Neuronal stem cell (in vitro differentiated cells): ENCODE measurements around the gene STARD8.
"Not testable (repeated sequence)": the region's sequence is repeated elsewhere in the genome, so short reads cannot be mapped to it uniquely, and the experiment has no call there.

Experiments
- DNase-seq: peaks from one replicate; pipeline ENCODE4 v3.0.0-alpha.2; 2013; ENCODE audit warnings: low spot score
- H2AFZ ChIP-seq: one replicate; pipeline ENCODE4 v1.6.1; 2013; ENCODE audit warnings: mild to moderate bottlenecking, low read length, inconsistent platforms
- H2AK5ac ChIP-seq: 2 replicates; pipeline ENCODE4 v1.6.1; 2013; ENCODE audit warnings: low read depth, mild to moderate bottlenecking, inconsistent platforms, low read length, moderate library complexity, mixed read lengths
- H2BK120ac ChIP-seq: 2 replicates; pipeline ENCODE4 v1.6.1; 2013; ENCODE audit warnings: low read depth, mild to moderate bottlenecking, inconsistent platforms, low read length, moderate library complexity, mixed read lengths
- H2BK12ac ChIP-seq: one replicate; pipeline ENCODE4 v1.6.1; 2013; ENCODE audit warnings: low read length, inconsistent platforms
- H2BK15ac ChIP-seq: 2 replicates; pipeline ENCODE4 v1.6.1; 2013; ENCODE audit warnings: mild to moderate bottlenecking, low read length, inconsistent platforms, mixed read lengths
- H2BK5ac ChIP-seq: one replicate; pipeline ENCODE4 v1.6.1; 2013; ENCODE audit warnings: inconsistent platforms, mild to moderate bottlenecking, low read length, moderate library complexity
- H3K14ac ChIP-seq: one replicate; pipeline ENCODE4 v1.6.1; 2013; ENCODE audit warnings: low read length, inconsistent platforms
- H3K18ac ChIP-seq: 2 replicates; pipeline ENCODE4 v1.6.1; 2013; ENCODE audit warnings: low read length, inconsistent platforms
- H3K23ac ChIP-seq: 2 replicates; pipeline ENCODE4 v1.6.1; 2013; ENCODE audit warnings: low read depth, mild to moderate bottlenecking, mixed read lengths, low read length, inconsistent platforms; ENCODE audit not compliant: poor library complexity
- H3K27ac ChIP-seq: replicated peaks from 3 replicates; pipeline ENCODE4 v1.5.1; 2013; ENCODE audit warnings: low read length, inconsistent platforms
- H3K27me3 ChIP-seq, 3 experiments: 2 replicates each; pipeline ENCODE4 v1.6.1; 2013; ENCODE audit warnings: low read length in 3 of 3, mild to moderate bottlenecking in 2 of 3, inconsistent platforms in 1 of 3, low read depth in 1 of 3, mixed read lengths in 1 of 3, moderate library complexity in 1 of 3; ENCODE audit not compliant: control insufficient read depth in 3 of 3, insufficient read depth in 3 of 3
- H3K36me3 ChIP-seq, 2 donors: replicated peaks in 1 of 2; 2 replicates each; pipeline ENCODE4 v1.6.1; 2013; ENCODE audit warnings: low read length in 2 of 2; ENCODE audit not compliant: control insufficient read depth in 2 of 2, insufficient read depth in 2 of 2
- H3K4ac ChIP-seq: 2 replicates; pipeline ENCODE4 v1.6.1; 2013; ENCODE audit warnings: inconsistent platforms, mild to moderate bottlenecking, low read length, moderate library complexity
- H3K4me1 ChIP-seq, 2 donors: 1 replicate in 1 of 2; 2 replicates in 1 of 2; pipeline ENCODE4 v1.6.1; 2013; ENCODE audit warnings: low read length in 2 of 2, low read depth in 1 of 2; ENCODE audit not compliant: control insufficient read depth in 2 of 2, insufficient read depth in 1 of 2
- H3K4me2 ChIP-seq: one replicate; pipeline ENCODE4 v1.6.1; 2013; ENCODE audit warnings: mild to moderate bottlenecking, low read length, inconsistent platforms; ENCODE audit not compliant: insufficient read depth, poor library complexity, severe bottlenecking
- H3K4me3 ChIP-seq, 2 donors: 2 replicates each; pipeline ENCODE4 v1.5.1; 2013; ENCODE audit warnings: low read length in 2 of 2, mild to moderate bottlenecking in 2 of 2, inconsistent platforms in 1 of 2, moderate library complexity in 1 of 2
- H3K79me1 ChIP-seq: one replicate; pipeline ENCODE4 v1.6.1; 2013; ENCODE audit warnings: low read depth, mild to moderate bottlenecking, inconsistent platforms, low read length, moderate library complexity
- H3K9ac ChIP-seq: one replicate; pipeline ENCODE4 v1.6.1; 2013; ENCODE audit warnings: mild to moderate bottlenecking, low read depth, low read length, inconsistent platforms; ENCODE audit not compliant: poor library complexity
- H3K9me3 ChIP-seq, 2 donors: replicated peaks in 1 of 2; 2 replicates each; pipeline versions ENCODE3 to v1.6.1; 2013; ENCODE audit warnings: low read length in 2 of 2, mild to moderate bottlenecking in 2 of 2, inconsistent platforms in 1 of 2, low read depth in 1 of 2, mixed read lengths in 1 of 2, moderate library complexity in 1 of 2; ENCODE audit not compliant: control insufficient read depth in 2 of 2, insufficient read depth in 1 of 2
- H4K8ac ChIP-seq: one replicate; pipeline ENCODE4 v1.6.1; 2013; ENCODE audit warnings: low read depth, mild to moderate bottlenecking, inconsistent platforms, low read length, moderate library complexity
- H4K91ac ChIP-seq: one replicate; pipeline ENCODE4 v1.6.1; 2013; ENCODE audit warnings: low read length, low read depth, mild to moderate bottlenecking, inconsistent platforms; ENCODE audit not compliant: poor library complexity
- WGBS, 2 donors: extraction: QIAGEN DNeasy Blood & Tissue Kit; methylation state at CpG; one replicate each; pipeline ENCODE4 v1.1.7; 2013; ENCODE audit warnings: missing lambda C conversion rate in 2 of 2, mixed read lengths in 1 of 2; ENCODE audit not compliant: insufficient read length in 2 of 2, insufficient replicate concordance in 1 of 2; ENCODE audit errors: extremely low coverage in 2 of 2; 5-methylcytosine and 5-hydroxymethylcytosine counted together

STARD8 gene

GRCh38 chrX:68735266-68735665 lies 87.8 kb downstream of the STARD8 start:
- Histone ChIP-seq H3K23ac (no peak overlapping the region), H3K4ac (no peak overlapping the region), H3K36me3 (no peaks in the 10 kb centered on the region), H3K27me3 (no peaks in the 10 kb centered on the region), H3K4me1 (no peaks in the 10 kb centered on the region), H3K4me2 (no peak overlapping the region), H4K8ac (no peak overlapping the region), H3K9ac (no peak overlapping the region), H3K9me3 (no peaks in the 10 kb centered on the region), H3K27ac (no peak overlapping the region), H4K91ac (no peak overlapping the region), H3K18ac (no peak overlapping the region), H2AFZ (no peak overlapping the region), H2AK5ac (no peak overlapping the region), H2BK15ac (no peak overlapping the region), H3K14ac (no peak overlapping the region), H2BK12ac (no peak overlapping the region), H2BK5ac (no peak overlapping the region), H2BK120ac (no peak overlapping the region), H3K79me1 (no peaks in the 10 kb centered on the region), H3K4me3 (no peak overlapping the region)
- no peak for DNase-seq
- no CpG with 5 or more reads among the region's 1 CpG for WGBS, 2 donors

GRCh38 chrX:68741864-68742263 lies 94.4 kb downstream of the STARD8 start:
- H3K9me3 ChIP-seq, H3K4me1 ChIP-seq, H4K8ac ChIP-seq, H2BK12ac ChIP-seq, H2BK15ac ChIP-seq, H3K14ac ChIP-seq, H3K27ac ChIP-seq, H2BK120ac ChIP-seq, DNase-seq, H4K91ac ChIP-seq, H3K9ac ChIP-seq, H3K4me2 ChIP-seq, H3K4ac ChIP-seq, H3K4me3 ChIP-seq, H3K79me1 ChIP-seq, H2AK5ac ChIP-seq, H3K18ac ChIP-seq, H3K23ac ChIP-seq, H3K27me3 ChIP-seq, H3K36me3 ChIP-seq, H2BK5ac ChIP-seq, H2AFZ ChIP-seq: not testable (repeated sequence)
- no CpG with 5 or more reads among the region's 3 CpGs for WGBS, 2 donors

GRCh38 chrX:68743754-68744153 lies 96.3 kb downstream of the STARD8 start:
- Histone ChIP-seq H3K4ac (no peak overlapping the region), H3K36me3 (no peaks in the 10 kb centered on the region), H2AFZ (no peak overlapping the region), H3K27ac (no peak overlapping the region), H2BK12ac (no peak overlapping the region), H3K79me1 (no peaks in the 10 kb centered on the region), H3K23ac (no peak overlapping the region), H3K4me3 (no peak overlapping the region), H3K4me1 (no peaks in the 10 kb centered on the region), H3K14ac (no peak overlapping the region), H3K18ac (no peak overlapping the region), H2BK5ac (no peak overlapping the region), H3K4me2 (no peak overlapping the region), H2BK120ac (no peak overlapping the region), H2BK15ac (no peak overlapping the region), H3K9ac (no peak overlapping the region), H2AK5ac (no peak overlapping the region), H4K8ac (no peak overlapping the region), H4K91ac (no peak overlapping the region), H3K9me3 (no peaks in the 10 kb centered on the region), H3K27me3 (peaks cover 0 to 5% (median 0%) of the 10 kb centered on the region in 3 experiments)
- no CpG with 5 or more reads among the region's 1 CpG for WGBS, 2 donors
- no peak for DNase-seq

- Histone ChIP-seq H3K14ac (no peak overlapping the region), H3K27ac (no peak overlapping the region), H4K8ac (no peak overlapping the region), H3K9ac (no peak overlapping the region), H3K4me2 (no peak overlapping the region), H2AK5ac (no peak overlapping the region), H3K4me3 (no peak overlapping the region), H3K27me3 (peaks cover 0 to 18% (median 0%) of the 10 kb centered on the region in 3 experiments), H2AFZ (no peak overlapping the region), H2BK120ac (no peak overlapping the region), H4K91ac (no peak overlapping the region), H3K23ac (no peak overlapping the region), H3K79me1 (no peaks in the 10 kb centered on the region), H3K9me3 (no peaks in the 10 kb centered on the region), H3K4ac (no peak overlapping the region), H3K4me1 (no peaks in the 10 kb centered on the region), H3K36me3 (no peaks in the 10 kb centered on the region), H2BK12ac (no peak overlapping the region), H2BK5ac (no peak overlapping the region), H3K18ac (no peak overlapping the region), H2BK15ac (no peak overlapping the region)
- no peak for DNase-seq
- no CpG with 5 or more reads among the region's 5 CpGs for WGBS, 2 donors
These were observed 99.5 kb downstream of the STARD8 start for GRCh38 chrX:68746988-68747387.
